GM20431 (cell line): ENCODE measurements around the gene HECTD1.
"Not testable (repeated sequence)": the region's sequence is repeated elsewhere in the genome, so short reads cannot be mapped to it uniquely, and the experiment has no call there.

Experiments
- in situ Hi-C: fragments of 300-500 bp; cut with MseI, MboI; formaldehyde crosslinking; loops from one replicate; pipeline ENCODE4 v1.15.0; 2020; ENCODE audit warnings: low sequenced_read_pairs; ENCODE audit not compliant: unreplicated experiment

HECTD1 gene

DNA sequence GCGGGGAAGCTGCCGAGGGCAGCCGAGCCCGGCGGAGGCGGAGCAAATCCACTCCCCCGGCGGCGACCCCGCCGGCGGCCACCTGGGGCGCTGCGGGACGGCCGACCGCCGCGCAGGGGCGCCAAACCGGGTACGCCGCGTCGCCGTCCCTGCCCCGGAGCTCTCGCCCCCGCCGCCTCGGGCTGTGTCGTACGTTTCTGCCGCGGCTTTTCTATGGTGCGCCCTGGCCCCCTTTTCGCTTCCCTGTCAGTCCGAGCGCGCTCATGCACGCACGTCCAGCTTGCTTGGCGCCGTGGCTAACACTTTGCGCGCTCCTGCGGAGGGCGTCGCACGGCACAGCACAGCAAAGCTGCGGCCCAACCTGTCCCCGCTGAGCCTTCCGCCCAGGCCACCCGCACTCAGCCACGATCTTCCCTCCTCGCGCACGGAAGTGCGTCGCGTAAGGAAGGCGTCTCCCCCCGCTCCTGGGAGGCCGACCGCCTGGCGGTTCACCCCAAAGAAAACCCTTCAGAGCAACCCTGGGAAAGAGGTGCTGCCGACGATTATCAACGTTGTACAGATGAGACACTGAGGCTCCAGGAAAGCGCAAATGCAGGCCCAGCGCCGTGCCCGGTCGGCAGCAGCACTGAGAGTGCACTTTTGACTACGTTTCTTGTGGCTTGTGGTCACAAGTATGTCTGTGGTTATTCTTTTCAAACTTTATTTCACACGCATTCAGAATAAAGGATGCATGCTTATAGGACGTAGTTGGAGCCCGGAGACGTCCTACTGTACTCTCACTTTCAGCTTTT, at the start of gene HECTD1:
HECTD1 (minus strand) TSS at position 39 of the 791 bp plus-strand sequence. CDS start 1,857 bp downstream, outside the sequence.
- in situ Hi-C loops: no loop called here

DNA sequence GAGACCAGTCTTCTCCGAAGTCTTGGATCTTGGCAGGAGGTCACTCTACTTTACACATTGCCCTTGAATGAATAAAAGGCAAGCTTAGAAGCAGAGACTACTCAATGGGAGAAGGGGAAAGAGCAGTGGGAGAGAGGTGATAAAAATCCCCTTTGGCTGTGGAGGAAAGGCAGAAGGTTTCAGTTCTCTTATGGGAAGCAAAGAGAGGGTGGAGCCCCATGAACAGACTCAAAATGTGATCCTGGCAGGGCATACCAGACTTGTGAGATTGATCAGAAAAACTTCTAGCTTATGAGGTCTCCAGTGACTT, 49.6 kb upstream of the HECTD1 start:
- in situ Hi-C loops: no loop called here

- in situ Hi-C loops: no loop called here
Observed at GRCh38 chr14:31256534-31257243, 49.1 kb upstream of the HECTD1 start.

DNA sequence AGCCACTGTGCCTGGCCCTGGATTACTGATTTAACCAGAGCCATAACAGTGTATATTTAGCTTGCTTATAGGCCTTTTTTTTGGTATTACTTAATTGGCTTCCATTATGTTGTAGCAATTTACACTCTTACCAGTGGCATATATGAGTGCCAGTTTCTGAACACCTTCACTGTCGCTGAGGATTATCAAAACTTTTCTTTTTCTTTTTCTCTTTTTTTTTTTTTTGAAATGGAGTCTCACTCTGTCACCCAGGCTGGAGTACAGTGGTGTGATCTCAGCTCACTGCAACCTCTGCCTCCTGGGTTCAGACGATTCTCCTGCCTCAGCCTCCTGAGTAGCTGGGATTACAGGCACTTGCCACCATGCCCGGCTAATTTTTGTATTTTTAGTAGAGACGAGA, 48.3 kb upstream of the HECTD1 start:
- in situ Hi-C loops: not testable (repeated sequence)

- in situ Hi-C loops: no loop called here
Observed at GRCh38 chr14:31255286-31255685, 47.7 kb upstream of the HECTD1 start.

- in situ Hi-C loops: no loop called here
Observed at GRCh38 chr14:31253746-31254471, 46.3 kb upstream of the HECTD1 start.

DNA sequence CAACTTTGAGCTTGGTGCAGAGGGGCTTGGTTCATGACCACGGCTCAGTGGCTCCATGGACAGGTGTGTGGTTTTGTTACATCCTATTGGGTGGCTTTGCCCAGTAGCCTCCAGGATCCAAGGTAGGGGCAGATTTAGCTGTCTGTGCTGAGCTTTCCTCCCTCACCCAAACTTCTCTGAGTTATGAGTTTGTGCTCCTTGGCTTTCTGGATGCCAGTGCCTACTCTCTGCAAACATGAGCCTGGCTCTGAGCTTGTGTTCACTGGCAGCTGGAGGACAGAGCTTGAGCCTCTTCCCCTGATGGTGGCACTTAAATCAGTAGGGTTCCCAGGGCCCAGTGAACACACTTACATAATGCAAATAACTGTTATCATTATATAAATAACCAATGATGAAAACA, 45.3 kb upstream of the HECTD1 start:
- in situ Hi-C loops: no loop called here

DNA sequence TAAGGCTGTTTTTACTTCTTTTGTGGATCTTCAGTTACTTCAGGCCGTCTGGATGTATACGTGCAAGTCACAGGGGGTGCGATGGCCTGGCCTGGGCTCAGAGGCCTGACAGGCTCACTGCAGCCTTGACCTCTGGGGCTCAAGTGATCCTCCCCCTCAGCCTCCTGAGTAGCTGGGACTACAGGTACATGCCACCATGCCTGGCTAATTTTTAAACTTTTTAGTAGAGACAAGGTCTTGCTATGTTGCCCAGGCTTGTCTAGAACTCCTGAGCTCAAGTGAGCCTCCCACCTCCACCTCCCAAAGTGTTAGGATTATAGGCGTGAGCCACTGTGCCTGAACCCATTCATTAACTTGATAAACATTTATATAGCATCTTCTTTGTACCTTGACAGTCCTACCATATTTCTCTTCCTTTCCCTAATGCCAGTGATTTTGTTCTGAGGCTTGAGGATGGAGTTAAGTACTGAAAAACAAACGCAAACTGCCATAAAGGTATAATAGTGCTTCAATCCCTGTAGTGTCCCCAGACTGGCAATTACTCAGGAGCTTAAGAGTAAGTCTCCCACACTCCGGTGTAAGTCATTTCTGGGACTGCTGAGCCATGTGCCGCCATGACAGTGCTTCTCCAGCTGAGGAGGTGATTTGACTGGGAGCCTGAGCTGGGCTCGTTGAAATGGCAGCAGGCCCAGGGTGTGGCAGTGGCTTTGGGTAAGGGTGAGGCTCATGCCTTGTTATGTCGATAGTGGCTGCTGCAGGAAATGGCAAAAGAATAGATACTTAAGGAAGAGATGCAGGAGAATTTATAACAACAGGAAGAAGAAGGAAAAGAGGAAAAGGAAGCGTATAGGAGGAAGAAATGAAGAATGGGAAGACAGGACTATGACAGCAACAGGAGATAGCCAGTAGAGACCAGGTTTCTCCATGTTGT, 43.7 kb upstream of the HECTD1 start:
- in situ Hi-C loops: no loop called here

- in situ Hi-C loops: no loop called here
Observed at GRCh38 chr14:31244626-31245025, 37.0 kb upstream of the HECTD1 start.

- in situ Hi-C loops: no loop called here
Observed at GRCh38 chr14:31243860-31244259, 36.3 kb upstream of the HECTD1 start.

- in situ Hi-C loops: not testable (repeated sequence)
Observed at GRCh38 chr14:31242161-31242940, 34.8 kb upstream of the HECTD1 start.

DNA sequence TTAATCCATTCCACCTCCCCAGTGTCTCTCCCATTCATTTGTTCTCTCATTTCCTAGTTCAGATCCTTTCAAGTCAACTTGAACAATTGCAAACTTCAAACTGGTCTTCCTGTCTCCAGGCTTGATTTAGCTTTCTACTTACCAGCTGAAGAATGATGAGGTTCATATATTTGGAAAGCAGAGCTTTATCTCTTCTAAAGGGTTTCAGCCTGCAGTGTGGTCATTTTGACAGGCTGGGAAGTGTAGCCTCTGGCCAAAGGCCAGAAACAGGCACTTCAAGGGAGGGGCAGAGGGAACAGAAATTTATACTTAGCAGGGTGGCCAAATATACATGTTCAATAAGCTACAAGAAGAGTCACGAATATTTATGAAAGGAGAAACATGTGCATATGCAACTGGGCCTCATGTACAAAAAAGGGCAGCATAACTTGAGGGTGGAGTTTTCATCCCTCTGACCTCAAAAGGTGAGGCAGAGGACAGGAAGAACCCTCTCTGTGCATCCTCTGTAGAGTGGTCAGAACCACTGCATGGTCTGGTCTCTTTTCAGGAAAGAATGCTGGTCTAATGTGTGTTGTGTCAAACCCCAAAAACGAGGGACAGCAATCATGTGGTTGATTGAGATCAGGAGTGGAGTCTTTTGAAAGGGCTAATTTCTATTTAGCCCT, 34.0 kb upstream of the HECTD1 start:
- in situ Hi-C loops: no loop called here

DNA sequence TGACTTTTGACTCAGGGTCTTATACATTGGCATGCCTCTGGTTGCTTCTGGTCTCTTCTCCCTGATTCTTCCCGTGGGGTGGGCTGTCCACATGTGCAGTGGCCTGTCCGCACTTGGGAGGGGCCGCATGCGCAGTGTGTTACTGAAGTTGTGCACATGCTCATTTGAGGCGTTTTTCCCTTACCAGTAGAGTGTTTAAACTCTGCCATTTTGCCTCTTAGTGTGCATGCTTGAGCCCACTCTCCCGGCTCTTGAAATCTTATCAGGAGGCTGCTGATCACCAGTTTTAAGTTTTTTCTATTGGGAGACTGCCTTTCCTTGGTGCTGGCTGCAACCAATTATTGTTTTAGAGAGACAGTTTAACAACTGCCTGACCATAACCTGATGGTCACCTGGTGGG, 32.1 kb upstream of the HECTD1 start:
- in situ Hi-C loops: no loop called here

GRCh38 chr14:31235462-31235861, 27.9 kb upstream of the HECTD1 start:
- in situ Hi-C loops: no loop called here

GRCh38 chr14:31232081-31232480, 24.5 kb upstream of the HECTD1 start:
- in situ Hi-C loops: no loop called here

GRCh38 chr14:31231272-31231671, 23.7 kb upstream of the HECTD1 start:
- in situ Hi-C loops: not testable (repeated sequence)

GRCh38 chr14:31230573-31230958, 23.0 kb upstream of the HECTD1 start:
- in situ Hi-C loops: no loop called here

GRCh38 chr14:31229638-31230572, 22.3 kb upstream of the HECTD1 start:
- in situ Hi-C loops: no loop called here
